A549 (cell line): Measurements from ENCODE around the gene CPLX1. TPM values are rescaled to one million over a fixed set of nuclear protein-coding genes. Genes with fewer than 3 reads are reported as not detected.

Experiments
- ATAC-seq, 2 experiments: fragments of 200-7000 bp in 1 of 2; fragments of >200 bp in 1 of 2; cut with Nextera tagmentation in 1 of 2; cut with Tn5 transposase in 1 of 2; 3 replicates each; pipeline versions ENCODE4 v1.8.0 to v1.9.1; 2018 to 2020; ENCODE audit warnings: mild to moderate bottlenecking in 1 of 2, moderate library complexity in 1 of 2
- CTCF ChIA-PET: fragments of 300-600 bp; sonication (Branson Sonifier 250); formaldehyde crosslinking; extraction: SDS; loops from one replicate; lab custom pipeline; 2021; ENCODE audit warnings: antibody characterized with exemption, inconsistent platforms; lab: Yijun Ruan, JAX
- POLR2A ChIA-PET: fragments of 350-600 bp; formaldehyde crosslinking; extraction: SDS; loops from one replicate; lab custom pipeline; 2021; ENCODE audit warnings: antibody characterized with exemption, inconsistent platforms; lab: Yijun Ruan, JAX
- DNase-seq, 2 experiments: peaks; one replicate each; pipeline versions ENCODE4 v3.0.0 to v3.0.0-alpha.2; 2011 to 2016; ENCODE audit warnings: low read depth in 1 of 2, low spot score in 1 of 2
- FAIRE-seq: peaks from 2 replicates; lab custom pipeline; 2011; peaks lifted over from hg19 to GRCh38; lab: Jason Lieb, UNC
- H3K27ac ChIP-seq, 2 experiments: fragments of >200 bp; sonication (Bioruptor Twin); formaldehyde crosslinking; 3 replicates each; pipeline ENCODE4 v1.5.1; 2016 to 2017
- H3K4me1 ChIP-seq: fragments of >200 bp; sonication (Bioruptor Twin); formaldehyde crosslinking; 3 replicates; pipeline ENCODE4 v1.6.1; 2016
- H3K4me2 ChIP-seq: fragments of >200 bp; sonication (Bioruptor Twin); formaldehyde crosslinking; 3 replicates; pipeline ENCODE4 v1.6.1; 2016
- H3K4me3 ChIP-seq: fragments of >200 bp; sonication (Bioruptor Twin); formaldehyde crosslinking; 3 replicates; pipeline ENCODE4 v1.5.1; 2016
- H3K9me3 ChIP-seq: fragments of >200 bp; sonication (Bioruptor Twin); formaldehyde crosslinking; 3 replicates; pipeline ENCODE4 v1.6.1; 2016
- BCL3 ChIP-seq: fragments of >200 bp; sonication (Bioruptor Twin); formaldehyde crosslinking; IDR thresholded peaks from 3 replicates; pipeline ENCODE4 v1.6.1; 2016
- CBX2 ChIP-seq: fragments of 200-600 bp; sonication (generic); IDR thresholded peaks from 2 replicates; pipeline ENCODE4 v1.6.1; 2016; ENCODE audit warnings: low read depth, mild to moderate bottlenecking, borderline replicate concordance
- E2F6 ChIP-seq: IDR thresholded peaks from 2 replicates; pipeline ENCODE4 v1.6.1; 2012; ENCODE audit warnings: low read depth, borderline replicate concordance
- ELK1 ChIP-seq: fragments of 150-350 bp; IDR thresholded peaks from 2 replicates; pipeline ENCODE4 v1.6.1; 2014; ENCODE audit warnings: low read depth, mild to moderate bottlenecking, low read length
- FOSB ChIP-seq: fragments of 250-450 bp; sonication (Bioruptor Pico); IDR thresholded peaks from 2 replicates; pipeline ENCODE4 v1.5.0; 2020; ENCODE audit warnings: mild to moderate bottlenecking, moderate library complexity
- FOXS1 ChIP-seq: fragments of 250-450 bp; sonication (Bioruptor Pico); IDR thresholded peaks from 2 replicates; pipeline ENCODE4 v1.5.0; 2020; ENCODE audit warnings: mild to moderate bottlenecking, moderate library complexity
- HEYL ChIP-seq: fragments of 250-450 bp; sonication (Bioruptor Pico); IDR thresholded peaks from 2 replicates; pipeline ENCODE4 v1.8.0; 2021; ENCODE audit warnings: mild to moderate bottlenecking, moderate library complexity
- HMGXB4 ChIP-seq: fragments of 250-450 bp; sonication (Bioruptor Pico); IDR thresholded peaks from 2 replicates; pipeline ENCODE4 v1.5.0; 2021; ENCODE audit warnings: mild to moderate bottlenecking, moderate library complexity, borderline replicate concordance
- KDM5A ChIP-seq: fragments of 200-600 bp; sonication (generic); IDR thresholded peaks from 2 replicates; pipeline ENCODE4 v1.6.1; 2016; ENCODE audit warnings: antibody characterized with exemption, mild to moderate bottlenecking
- MAFK ChIP-seq: fragments of 450-650 bp; IDR thresholded peaks from 2 replicates; pipeline ENCODE4 v1.6.1; 2014; ENCODE audit not compliant: partially characterized antibody
- MYC ChIP-seq: IDR thresholded peaks from 2 replicates; pipeline ENCODE4 v1.6.1; 2012; ENCODE audit warnings: mild to moderate bottlenecking, inconsistent platforms, low read length, improper control_type of control experiment, borderline replicate concordance
- NR3C1 ChIP-seq: fragments of >200 bp; sonication (Bioruptor Twin); formaldehyde crosslinking; IDR thresholded peaks from 3 replicates; pipeline ENCODE4 v1.6.1; 2017
- POLR2AphosphoS2 ChIP-seq: conservative IDR thresholded peaks from 2 replicates; pipeline ENCODE4 v1.6.1; 2012; ENCODE audit warnings: low read length, improper control_type of control experiment, inconsistent platforms
- SMC3 ChIP-seq: fragments of >200 bp; sonication (Bioruptor Twin); formaldehyde crosslinking; IDR thresholded peaks from 3 replicates; pipeline ENCODE4 v1.6.1; 2018; ENCODE audit warnings: inconsistent platforms
- ZFP36 ChIP-seq: fragments of 450-650 bp; IDR thresholded peaks from 2 replicates; pipeline ENCODE4 v1.6.1; 2014; ENCODE audit warnings: borderline replicate concordance; ENCODE audit not compliant: partially characterized antibody
- ZNF302 ChIP-seq: fragments of 250-450 bp; sonication (Bioruptor Pico); IDR thresholded peaks from 2 replicates; pipeline ENCODE4 v1.9.0; 2021; ENCODE audit warnings: inconsistent platforms, mild to moderate bottlenecking, moderate library complexity
- WGBS: methylation state at CpG from one replicate; pipeline ENCODE4 v1.1.6; 2017; ENCODE audit errors: missing lambda C conversion rate; 5-methylcytosine and 5-hydroxymethylcytosine counted together
- polyA plus RNA-seq, 4 experiments: library from polyadenylated mRNA; depleted of rRNA in 3 of 4; stranded (reverse); fragments of >200 nt; fragmentation: RNase III in 1 of 4; extraction: RNeasy Plus Mini Kit Qiagen cat#74134 plus additional on column Dnase treatment in 1 of 4; gene quantifications; 2 replicates in 3 of 4; 3 replicates in 1 of 4; pipeline ENCODE4 v1.2.3, GENCODE V29; 2011 to 2017
- TF ChIP-seq, protein P1 (sequence below): IDR thresholded peaks from 2 replicates; pipeline ENCODE4 v1.6.1; 2012

CPLX1 gene
- polyA plus RNA-seq, 2 of the 4 experiments (the other 2 are of a cell fraction) = 0.19 to 0.57 TPM

GRCh38 chr4:834368-835147 lies 8.6 kb upstream of the CPLX1 start:
- H3K4me1 ChIP-seq = no peaks in the 10 kb centered on the region
- 83% methylated on average over 17 of the region's 29 CpGs for WGBS
- ATAC-seq = no peak
- FAIRE-seq = no peak
- TF ChIP-seq HMGXB4 (CRISPR knock-in tag) (no peak), BCL3 (no peak), KDM5A (no peak), SMC3 (no peak), POLR2AphosphoS2 (no peak), ZNF302 (CRISPR knock-in tag) (no peak), MYC (no peak), FOXS1 (CRISPR knock-in tag) (no peak), NR3C1 (no peak), ZFP36 (no peak), CBX2 (no peak), HEYL (no peak), FOSB (CRISPR knock-in tag) (no peak)
- TF ChIP-seq, protein P1, sequence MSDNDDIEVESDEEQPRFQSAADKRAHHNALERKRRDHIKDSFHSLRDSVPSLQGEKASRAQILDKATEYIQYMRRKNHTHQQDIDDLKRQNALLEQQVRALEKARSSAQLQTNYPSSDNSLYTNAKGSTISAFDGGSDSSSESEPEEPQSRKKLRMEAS = no peak
- POLR2A ChIA-PET = no interaction called here
- H3K4me3 ChIP-seq = no peak overlapping the region
- H3K9me3 ChIP-seq = peaks cover 16% of the 10 kb centered on the region; the same call in 2 of the 3 replicates
- CTCF ChIA-PET = interaction anchor here (1.5 kb wide), 1 partner anchor 11 kb away, joined by 5 read pairs; no protein-coding TSS in a partner anchor
- no peak for DNase-seq
- no peak overlapping the region for H3K27ac ChIP-seq
- H3K4me2 ChIP-seq = no peak overlapping the region

DNA sequence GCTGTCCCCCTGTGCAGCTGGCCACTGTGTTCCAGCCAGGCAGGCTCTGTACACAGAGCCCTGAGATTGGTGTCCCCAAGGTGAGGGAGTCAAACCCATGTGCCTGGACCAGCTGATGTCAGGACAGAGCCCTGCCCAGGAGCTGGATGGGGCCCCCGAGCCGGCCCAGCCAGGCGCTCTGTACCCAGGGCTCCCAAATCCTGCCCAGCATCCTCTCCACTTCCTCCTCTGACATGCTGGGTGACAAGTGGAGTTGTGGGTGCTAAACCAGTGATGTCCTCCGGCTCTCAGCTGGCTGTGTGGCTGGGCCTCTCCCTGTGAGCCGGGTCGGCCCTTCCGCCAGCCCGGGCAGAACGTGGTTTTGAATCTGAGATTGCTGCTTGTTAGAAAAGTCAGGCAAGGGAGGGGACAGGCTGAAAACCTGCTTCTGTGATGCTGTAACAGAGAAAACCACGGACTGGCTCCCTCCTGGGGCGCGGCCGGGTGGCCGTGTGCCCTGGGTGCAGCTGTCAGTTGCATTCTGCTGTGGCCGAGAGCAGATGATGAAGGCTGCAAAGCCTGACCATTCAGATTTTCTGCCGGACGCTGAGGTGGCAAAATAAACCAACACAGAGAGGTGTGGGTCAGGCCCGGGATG lies 7.9 kb upstream of the CPLX1 start:
- POLR2A ChIA-PET = no interaction called here
- Histone ChIP-seq H3K4me2 (no peak overlapping the region), H3K4me1 (no peaks in the 10 kb centered on the region), H3K4me3 (no peak overlapping the region), H3K27ac (no peak overlapping the region), H3K9me3 (peaks cover 15% of the 10 kb centered on the region; the same call in 2 of the 3 replicates)
- ATAC-seq = no peak
- no peak for DNase-seq
- FAIRE-seq = no peak
- CTCF ChIA-PET = no interaction called here
- WGBS = 56% methylated on average over 15 of the region's 18 CpGs
- TF ChIP-seq E2F6 = no peak
- no peak for TF ChIP-seq BCL3
- no peak for TF ChIP-seq SMC3
- TF ChIP-seq MAFK = peak; percentile 20
- no peak for TF ChIP-seq ELK1
